NCI-H446 (cell line): ENCODE measurements around the gene AGPAT1.
"Not testable (repeated sequence)": the region's sequence is repeated elsewhere in the genome, so short reads cannot be mapped to it uniquely, and the experiment has no call there.

ENCODE experiments used
- DNase-seq, 2 experiments: peaks; one replicate each; lab custom pipeline; 2025; lab: John Stamatoyannopoulos, UW

AGPAT1 gene

DNA sequence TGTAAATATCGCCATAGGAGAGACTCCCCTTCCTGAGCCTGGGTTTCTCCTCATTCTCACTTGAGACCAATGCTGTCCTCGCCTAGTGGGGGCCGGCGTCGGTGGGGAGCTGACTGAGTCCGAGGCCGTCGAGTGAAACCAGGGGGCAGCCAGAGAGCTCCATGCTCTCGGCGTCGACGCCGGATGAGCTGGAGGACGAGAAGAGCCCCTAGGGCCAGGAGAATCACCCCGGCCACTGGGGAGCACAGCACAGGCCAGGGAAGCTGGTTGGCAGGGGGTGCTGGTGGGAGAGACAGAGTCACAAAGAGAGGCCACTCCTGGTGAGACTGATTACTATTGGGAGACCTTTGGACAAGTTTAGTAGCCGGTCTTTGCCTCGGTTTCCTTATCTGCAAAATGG lies 23.0 kb upstream of the AGPAT1 start:
- no peak for DNase-seq

DNA sequence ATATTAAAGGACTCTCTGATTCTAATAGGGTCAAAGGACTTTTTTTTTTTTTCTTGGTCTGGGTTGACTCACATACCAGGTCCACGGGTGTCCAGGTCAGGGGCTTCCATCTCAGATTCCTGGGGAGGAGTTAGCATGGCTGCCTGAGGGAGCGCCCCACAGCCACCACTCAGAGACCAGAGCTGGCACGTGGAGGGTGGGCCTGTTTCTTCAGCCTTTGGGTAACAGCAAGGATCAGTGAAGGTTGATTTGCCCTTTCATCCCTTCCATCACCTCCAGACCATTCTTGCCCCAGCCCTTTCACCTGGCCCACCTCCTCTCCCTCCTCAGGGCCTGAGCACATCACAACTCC lies 22.4 kb upstream of the AGPAT1 start:
- DNase-seq = no peak

DNA sequence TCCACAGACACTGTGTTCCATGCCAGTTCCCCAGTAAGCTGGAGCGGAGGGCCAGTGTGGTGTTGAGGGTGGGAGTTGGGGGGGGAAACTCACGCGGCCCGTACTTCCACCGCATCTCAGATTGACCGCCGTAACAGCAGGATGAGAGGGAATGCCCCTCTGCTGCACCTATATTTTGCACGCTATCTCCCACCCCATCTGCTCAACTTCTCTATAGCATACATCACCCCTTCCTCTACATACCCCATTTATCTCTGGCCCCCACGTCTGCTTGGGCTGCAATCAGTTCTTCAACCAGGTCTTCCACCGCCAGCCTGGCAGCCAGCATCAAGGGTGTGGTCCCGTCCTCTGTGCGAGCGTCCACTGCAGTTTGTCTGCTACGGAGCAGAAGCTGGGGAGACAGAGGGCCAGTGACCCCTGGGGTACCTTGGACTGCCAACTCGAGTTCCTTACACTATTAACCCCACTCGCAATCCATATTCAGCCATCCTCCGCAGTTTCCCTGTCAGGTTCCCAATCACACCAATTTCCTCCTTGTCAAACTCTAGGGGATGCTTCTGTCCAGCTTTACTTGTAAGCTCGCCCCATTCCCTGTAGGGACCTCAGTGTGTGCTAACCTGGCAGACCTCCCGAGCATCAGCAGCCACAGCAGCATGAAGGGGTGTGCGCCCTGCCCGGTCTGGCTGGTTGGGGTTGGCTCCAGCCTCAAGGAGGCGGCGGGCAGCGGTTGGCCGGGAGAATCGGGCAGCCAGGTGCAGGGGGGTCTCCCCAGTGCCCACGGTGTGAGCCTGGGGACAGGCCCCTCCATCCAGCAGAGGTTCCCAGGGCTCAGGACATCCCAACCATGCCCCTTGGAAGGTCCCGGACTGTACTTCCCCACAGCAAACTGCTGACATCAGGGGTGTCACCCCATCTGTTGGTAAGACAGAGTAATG lies 21.1 kb upstream of the AGPAT1 start:
- no peak for DNase-seq

DNA sequence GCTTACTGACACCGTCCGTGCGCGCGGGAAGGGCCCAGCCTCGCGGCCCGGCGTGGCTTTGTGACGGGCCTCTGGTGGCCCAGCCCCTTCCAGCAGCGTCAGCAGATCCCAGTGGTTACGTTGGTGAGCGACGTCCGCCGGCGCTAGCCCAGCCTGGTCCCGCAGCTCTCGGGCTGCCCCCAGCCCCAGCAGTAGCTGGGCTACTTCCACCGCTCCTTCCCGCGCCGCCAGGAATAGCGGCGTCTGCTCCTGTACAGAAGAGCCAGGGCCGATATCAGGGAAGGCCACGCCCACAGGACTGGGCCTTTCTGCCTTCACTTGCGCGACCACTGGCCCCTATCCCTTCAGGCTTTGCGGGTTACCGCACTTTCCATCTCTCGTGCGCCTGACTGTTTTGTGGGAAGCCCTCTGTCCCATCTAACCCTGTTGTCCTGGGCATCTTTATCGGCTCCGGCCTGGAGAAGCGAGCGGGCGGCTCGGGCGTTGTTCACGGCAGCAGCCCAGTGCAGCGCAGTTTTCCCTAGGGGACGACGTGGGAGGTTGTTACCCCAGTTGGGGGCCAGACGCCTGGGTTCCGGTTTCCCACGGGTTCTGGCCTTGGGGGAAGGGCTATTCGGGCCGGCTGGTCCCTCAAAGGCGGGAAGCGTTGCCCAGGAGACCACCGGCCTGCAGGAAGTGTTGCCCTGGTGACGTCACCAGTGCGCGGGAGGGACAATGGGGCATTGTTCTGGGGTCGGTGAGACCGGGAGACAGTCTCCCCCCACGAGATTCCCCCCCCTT lies 20.2 kb upstream of the AGPAT1 start:
- DNase-seq = peak; percentile 49 to 67

DNA sequence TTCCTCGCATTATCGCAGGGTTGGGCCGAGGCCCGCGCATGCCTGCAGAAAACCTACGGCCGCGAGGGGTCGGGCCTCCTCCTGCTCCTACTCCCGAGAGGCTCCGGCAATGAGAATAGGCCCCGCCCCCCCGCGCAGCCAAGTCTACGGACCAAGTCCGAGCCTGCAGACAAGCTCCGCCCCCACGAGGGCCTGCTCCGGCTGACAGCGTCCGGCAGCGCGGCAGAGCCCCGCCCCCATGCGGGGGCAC lies 19.7 kb upstream of the AGPAT1 start:
- peak; percentile 99 for DNase-seq

DNA sequence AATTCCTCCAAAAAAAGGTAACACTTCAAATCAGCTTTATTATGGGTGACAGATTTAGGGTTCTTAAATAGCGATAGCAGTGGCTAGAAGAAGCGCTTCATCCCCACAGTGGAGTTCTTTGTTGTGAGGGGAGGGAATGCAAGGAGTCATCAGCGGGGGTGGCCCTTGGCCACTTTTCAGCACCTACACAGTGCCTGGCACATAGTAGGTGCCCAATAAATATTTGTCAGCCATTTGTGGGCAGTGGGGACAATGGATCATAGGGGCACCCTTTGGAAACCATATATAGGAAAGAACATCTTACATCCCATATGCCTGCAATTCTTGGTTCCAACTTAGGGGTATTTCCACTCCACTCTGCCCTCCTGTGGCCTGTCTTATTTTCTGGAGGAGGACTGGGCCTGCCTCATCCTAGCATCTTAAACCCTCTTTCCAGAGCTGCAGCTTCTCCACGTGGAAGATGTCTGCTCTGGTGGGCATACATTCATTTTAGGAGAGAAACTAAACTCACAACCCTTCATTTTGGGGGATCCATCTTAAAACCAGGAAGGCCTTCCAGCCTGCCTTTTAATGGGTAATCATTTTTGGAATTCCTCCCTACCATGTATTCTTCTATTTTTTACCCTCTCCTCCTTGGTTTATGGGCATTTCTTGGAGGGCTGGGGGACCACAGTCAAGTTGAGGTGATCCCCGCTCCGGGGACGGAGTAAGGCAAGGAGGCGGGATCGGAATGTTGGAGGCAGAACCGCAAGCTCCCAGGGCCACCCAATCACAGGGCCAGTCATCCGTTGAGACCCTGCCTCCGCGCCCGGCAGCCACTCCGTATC lies 19.2 kb upstream of the AGPAT1 start:
- DNase-seq = peak; percentile 23 to 48

DNA sequence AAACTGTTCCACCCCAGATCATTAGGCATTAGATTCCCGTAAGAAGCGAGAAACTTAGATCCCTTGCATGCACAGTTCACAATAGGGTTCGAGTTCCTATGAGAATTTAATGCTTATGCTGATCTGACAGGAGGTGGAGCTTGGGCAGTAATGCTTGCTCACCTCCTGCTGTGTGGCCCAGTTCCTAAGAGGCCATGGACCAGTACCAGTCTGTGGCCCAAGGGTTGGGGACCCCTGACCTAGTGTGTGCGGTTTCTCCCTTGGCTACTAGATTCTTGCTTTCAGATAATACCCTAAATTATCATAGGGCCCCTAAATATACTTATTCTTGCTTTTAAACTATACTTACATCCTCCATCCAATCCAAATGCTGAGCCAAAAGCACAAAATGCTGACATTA lies 18.5 kb upstream of the AGPAT1 start:
- no peak for DNase-seq

DNA sequence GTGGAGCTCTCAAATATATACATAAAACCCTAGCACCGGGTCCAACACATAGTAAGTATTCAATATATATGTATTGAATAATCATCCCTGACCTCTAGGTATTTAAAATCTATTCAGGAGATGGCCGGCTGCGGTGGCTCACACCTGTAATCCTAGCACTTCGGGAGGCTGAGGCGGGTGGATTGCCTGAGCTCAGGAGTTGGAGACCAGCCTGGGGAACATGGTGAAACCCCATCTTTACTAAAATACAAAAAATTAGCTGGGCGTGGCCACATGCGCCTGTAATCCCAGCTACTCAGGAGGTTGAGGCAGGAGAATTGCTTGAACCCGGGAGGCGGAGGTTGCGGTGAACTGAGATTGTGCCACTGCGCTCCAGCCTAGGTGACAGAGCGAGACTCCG lies 17.2 kb upstream of the AGPAT1 start:
- not testable (repeated sequence) for DNase-seq

DNA sequence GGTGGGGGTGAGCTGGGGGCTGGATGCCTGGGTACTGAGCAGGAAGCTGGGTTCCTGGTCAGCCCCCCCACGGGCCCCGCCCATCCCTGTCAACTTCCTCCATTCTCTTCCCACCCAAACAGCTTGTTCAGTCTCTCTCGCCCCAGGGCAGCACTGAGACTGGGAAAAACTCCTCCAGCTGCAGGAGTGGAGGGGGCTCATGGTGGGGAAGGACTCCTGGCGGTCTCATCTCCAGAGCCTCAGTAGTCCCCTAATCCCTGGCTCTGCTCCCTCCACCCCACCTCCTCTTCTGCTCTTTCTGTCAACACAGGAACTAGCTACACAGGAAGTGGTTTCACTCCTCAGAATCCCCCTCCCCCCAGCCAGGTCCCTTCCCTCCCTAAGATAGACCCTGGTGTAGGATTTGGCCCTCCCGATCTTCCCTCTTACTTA lies 16.7 kb upstream of the AGPAT1 start, which contains the start of gene GPSM3:
Gene GPSM3 (minus strand): TSS at position 36 of the 432 bp plus-strand sequence. CDS start 130 bp downstream, outside the sequence.
- no peak for DNase-seq

DNA sequence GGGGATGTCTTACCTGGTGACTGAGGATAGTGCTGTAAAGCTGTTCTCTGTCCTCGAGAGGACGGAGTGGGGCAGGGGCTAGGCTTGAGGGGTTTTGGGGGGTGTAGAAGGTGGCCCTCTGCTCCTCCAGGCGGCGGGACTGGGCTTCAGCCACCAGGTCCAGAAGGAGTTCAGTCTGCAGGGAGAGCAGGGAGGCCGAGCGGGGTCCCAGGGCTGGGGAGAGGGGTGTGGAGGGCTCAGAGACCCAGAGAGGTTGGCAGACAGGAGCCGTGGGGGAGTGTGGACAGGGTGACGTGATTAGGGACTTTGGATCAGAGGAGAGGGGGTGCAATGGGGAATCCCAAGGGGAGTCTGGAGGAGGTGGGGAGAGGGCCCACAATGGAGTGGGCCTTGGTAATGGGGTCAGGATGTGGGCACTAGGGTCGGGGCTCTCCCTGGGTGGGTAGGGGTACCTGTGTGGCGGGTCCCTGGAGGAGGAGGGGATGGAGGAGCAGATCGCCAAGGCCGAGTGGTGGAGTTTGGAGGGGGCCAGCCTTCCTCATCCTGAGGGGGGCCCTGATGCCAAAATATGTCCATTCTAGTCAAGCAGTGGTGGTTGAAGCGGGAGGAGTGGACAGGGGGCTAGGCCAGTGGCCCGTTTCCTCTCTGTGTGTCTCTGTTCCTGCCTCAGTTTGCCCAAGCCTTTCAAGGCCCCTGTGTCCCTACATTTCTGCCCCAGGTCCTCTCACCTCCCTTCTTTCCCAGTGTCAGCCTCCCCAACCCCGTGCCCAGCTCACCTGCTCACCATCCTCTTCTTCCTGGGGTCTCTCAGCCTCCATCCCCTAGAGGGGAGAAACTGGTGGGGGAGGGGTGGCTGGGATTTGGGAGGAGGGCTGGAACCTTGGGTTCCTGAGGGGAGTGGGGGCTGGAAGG lies 16.1 kb upstream of the AGPAT1 start:
- no peak for DNase-seq

DNA sequence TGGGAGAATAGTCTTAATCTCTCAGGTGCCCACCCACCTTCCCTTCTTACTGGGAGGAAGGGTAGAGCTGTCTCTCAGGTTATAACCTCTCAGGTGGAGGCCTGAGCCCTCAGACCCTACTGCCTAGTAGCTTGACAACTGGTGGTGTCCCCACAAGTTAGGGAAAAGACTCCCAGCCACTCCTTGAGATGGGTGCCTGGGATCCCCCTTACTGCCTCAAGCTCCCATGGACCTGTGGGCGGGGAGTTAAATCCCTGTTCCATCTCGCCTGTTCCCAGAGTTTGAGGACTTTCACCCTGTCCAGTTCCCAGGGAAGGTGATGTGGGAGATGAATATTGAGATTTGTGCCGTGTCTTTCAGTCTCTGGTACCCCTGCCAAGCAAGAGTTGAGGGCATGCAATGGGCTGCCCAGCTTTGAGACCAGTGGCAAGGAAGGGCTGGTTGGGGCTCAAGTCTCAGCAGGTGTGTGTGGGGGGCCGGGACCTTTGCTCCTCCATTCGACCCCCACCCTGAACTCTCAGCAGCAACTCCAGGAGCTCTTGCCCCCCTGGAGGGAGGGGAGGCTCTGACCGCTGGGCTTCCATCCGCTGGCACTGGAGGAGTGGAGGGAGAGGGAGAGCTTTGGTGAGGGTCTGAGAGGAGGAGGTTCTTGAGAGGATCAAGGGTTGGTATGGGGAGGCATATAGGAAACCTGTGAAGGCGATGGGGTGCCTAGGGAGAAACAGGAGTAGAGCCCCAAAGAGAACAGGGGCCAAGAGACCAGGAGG lies 15.2 kb upstream of the AGPAT1 start:
- DNase-seq = no peak

DNA sequence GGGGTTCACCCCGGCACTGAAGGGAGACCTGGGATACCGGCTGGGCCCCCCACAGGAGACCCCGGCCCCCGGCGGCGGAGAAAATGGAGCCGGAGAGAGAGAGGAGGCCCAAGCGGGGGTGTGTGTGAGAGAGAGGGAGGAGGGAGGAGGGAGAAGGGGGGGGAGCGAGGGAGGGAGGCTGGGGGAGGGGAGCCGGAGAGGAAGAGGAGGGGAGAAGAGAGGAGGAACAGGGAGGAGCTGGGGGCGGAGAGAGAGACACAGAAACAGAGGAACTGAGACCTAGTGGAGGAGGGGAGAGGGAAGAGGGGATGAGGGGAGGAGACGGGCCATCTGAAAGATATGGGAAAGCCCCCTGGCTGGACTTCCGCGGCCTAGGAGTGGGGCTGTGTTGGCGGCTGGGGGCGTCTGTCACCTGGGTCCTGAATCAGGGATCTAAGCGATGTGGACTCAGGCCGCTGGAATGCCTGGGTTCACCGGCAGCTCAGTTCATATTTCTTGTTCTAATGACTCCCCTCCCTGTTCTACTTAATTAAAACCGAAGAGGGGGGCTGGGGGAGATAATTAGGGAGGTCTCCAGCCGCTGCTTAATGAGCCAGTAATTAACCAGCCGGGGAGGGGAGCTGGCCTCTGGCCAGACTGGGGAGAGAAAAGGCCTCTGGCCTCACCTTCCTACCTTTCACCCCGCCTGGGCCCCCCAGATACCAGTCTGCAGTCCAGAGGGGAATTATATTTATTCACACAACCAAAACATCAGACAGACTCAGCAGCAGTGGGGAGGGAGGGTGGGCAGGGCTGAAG lies 14.4 kb upstream of the AGPAT1 start, which contains the start of gene PBX2:
Gene PBX2 (minus strand): TSS at position 149 of the 798 bp plus-strand sequence. CDS start 287 bp downstream, outside the sequence.
- peak; percentile 58 to 73 for DNase-seq

DNA sequence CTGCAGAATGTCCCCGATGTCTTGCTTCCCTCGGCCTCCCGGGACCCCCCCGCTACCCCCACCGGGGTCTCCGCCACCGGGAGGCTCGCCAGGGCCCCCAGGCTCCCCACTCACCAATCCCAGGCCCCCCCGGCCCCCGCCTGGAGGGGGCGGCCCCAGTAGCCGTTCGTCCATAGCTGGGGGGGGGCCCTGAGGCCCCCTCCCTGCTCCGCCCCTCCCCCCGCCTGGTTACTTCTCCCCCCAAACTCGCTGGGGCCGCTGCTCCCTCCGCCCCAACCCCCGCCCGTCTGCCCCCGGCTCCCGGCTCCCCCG lies 13.8 kb upstream of the AGPAT1 start:
- no peak for DNase-seq

DNA sequence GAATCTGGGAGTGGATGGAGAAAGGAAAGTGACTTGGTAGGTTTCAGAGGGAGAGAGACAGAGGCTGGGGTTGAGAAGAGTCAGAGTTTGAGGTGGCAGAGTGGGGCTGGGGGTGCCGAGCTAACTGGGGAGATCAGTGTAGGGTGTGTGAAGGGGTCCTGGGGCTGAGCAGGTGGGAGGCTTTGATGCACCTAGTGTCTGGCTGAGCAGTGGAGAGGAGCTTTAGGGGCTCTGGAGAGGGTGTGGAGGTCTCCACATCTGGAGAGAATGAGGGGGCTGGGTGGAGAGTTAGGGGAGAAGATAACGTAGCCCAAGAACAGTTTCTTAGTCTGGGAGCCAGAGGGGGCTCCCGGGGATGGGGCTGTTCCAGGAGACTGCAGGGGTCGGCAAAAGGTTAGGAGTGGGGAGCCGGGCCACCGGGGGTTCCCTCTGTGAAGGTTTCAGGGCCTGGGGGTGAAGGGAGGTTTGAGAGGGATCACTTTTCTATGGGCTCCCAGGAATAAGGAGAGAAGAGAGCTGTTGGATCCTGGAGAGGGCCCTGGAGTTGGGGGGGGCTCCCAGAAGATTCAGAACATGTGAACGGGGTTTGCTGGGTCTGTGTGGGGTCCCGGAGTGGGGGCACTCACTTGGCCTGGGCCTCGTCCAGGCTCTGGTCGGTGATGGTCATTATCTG lies 13.3 kb upstream of the AGPAT1 start:
- DNase-seq = no peak

DNA sequence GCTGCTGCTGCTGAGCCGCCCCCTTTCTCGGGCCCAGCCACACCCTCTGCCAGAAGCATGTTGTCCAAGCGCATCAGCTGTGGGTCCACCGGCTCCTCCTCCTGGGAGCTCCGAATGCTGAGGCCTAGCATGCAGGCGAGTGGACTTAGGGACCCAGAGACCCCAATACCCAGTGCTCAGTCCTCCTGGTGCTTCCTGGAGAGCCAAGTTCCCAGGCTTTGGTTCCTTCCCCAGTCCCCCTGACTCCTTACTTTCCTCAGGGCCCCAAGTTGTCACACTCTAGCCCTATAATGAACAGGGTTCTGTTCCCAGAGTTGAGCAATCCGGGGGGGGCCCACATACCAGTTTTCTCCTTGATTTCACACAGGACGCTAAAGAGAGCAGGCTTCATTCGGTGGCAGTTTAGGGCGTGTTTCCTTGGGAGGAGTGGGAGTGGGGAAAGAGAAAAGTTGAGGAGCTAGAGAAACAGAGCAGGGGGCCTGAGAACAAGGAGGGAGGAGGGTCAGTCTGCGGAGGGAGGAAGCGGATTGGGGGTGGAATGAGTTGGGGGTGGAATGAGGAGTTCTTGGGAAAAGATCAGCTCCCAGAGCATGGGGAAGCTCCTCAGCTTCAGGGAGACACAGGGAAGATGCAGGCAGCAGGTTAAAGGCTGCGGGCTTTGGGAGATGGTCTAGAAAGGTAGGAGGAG lies 12.6 kb upstream of the AGPAT1 start:
- DNase-seq = no peak

DNA sequence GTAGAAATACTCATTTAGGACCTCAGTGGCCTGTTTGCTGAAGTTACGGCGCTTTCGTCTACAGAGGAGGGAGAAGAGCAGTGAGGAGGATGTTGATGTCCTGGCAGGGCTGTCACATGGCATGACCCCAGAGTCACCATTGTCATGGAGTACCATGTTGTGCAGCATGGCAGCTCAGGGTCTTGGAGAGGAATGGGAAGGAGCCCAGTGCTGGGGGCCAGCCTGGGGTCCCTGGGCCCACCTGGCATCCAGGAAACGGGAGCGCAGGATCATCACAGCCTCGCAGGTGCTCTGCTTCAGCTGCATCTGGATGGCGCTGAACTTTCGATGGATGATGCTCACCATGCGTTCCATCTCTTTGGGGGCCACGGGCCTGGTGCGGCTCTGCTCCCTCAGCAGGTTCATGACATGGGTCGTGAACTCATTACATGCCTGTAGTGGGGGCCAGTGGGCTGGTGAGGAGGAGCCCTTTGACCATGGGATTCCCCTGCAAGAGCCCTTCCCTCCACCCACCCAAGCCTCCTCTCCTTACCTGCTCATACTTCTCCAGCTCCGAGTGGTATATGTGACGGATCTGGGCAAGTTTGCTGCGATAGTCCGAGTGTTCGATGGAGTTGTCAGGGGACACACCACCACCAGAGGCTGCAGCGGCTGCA lies 12.0 kb upstream of the AGPAT1 start:
- not testable (repeated sequence) for DNase-seq

DNA sequence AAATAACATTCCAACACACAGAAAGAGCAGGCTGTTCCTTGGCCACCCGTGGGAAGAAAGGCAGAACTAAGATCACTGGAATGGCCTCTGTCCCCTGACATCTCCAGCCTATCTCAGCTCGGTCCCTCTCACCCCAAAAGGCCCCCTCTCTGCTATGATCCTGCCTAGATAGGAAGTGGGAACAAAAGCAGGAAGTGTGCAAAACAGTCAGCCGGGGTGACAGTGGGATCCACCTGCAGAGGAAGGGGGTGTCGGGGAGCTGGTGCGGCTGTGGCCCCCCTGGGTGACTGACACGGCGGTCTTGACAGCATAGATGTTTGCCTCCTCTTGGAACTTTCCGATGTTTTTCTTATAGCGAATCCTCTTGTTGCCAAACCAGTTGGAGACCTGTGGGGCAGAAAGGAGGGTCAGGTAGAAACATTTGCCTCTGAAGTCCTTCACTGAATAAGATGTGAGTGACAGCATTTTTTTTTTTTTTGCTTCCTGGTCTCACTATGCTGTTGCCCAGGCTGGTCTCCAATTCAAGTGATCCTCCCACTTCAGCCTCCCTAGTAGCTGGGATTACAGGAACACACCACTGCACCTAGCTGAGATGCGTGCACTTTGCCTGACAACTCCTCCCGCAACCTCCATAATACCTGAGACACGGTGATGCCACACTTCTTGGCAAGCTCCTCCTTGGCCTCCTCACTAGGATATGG lies 11.3 kb upstream of the AGPAT1 start:
- no peak for DNase-seq
